Left lobe of liver (tissue), 2 donors: ENCODE measurements around the gene PIGV. TPM values are rescaled to one million over a fixed set of nuclear protein-coding genes. Genes with fewer than 3 reads are reported as not detected.

Experiments
- ATAC-seq: fragments of 200-7000 bp; cut with Tn5 transposase; one replicate; pipeline ENCODE4 v1.9.1; 2020; ENCODE audit warnings: mild to moderate bottlenecking, moderate library complexity
- DNase-seq: peaks from one replicate; pipeline ENCODE4 v3.0.0-alpha.2; 2020; ENCODE audit warnings: low spot score
- total RNA-seq: library from RNA; stranded (reverse); gene quantifications from one replicate; pipeline ENCODE4 v1.2.1, GENCODE V29; 2021
- donor health status: DM: no; HTN: no; CAD: no; lungs with moderate emphysema.
- donor health status: DM: no; HTN: yes; CAD: no.

PIGV gene
- total RNA-seq, 1 donor from 2014 or later = 30.8 TPM

GRCh38 chr1:26771643-26772321, 16.0 kb upstream of the PIGV start:
- DNase-seq = no peak
- ATAC-seq = peak; percentile 60

- DNase-seq = no peak
- no peak for ATAC-seq
These were observed 15.1 kb upstream of the PIGV start for GRCh38 chr1:26772687-26773086.

- ATAC-seq (no peak), DNase-seq (no peak)
These were observed 13.3 kb upstream of the PIGV start for GRCh38 chr1:26774462-26774861.

GRCh38 chr1:26775666-26776065, 12.1 kb upstream of the PIGV start:
- no peak for ATAC-seq
- no peak for DNase-seq

GRCh38 chr1:26779098-26779668, 8.6 kb upstream of the PIGV start:
- ATAC-seq (no peak), DNase-seq (no peak)

- peak; percentile 72 for ATAC-seq
- peak; percentile 90 for DNase-seq
These were observed 7.3 kb upstream of the PIGV start for GRCh38 chr1:26780344-26780957.

GRCh38 chr1:26781206-26781825, 6.4 kb upstream of the PIGV start:
- DNase-seq (no peak), ATAC-seq (no peak)

- ATAC-seq (no peak), DNase-seq (no peak)
These were observed 5.1 kb upstream of the PIGV start for GRCh38 chr1:26782521-26783212.

GRCh38 chr1:26783646-26784022, 4.1 kb upstream of the PIGV start:
- DNase-seq (no peak), ATAC-seq (no peak)

GRCh38 chr1:26784023-26784871, 3.5 kb upstream of the PIGV start:
- DNase-seq = peak; percentile 96
- peak; percentile 59 for ATAC-seq

GRCh38 chr1:26784886-26785285, 2.9 kb upstream of the PIGV start:
- no peak for DNase-seq
- no peak for ATAC-seq

- ATAC-seq = no peak
- no peak for DNase-seq
These were observed 1.9 kb upstream of the PIGV start for GRCh38 chr1:26785611-26786436.

GRCh38 chr1:26786437-26787380, 1.0 kb upstream of the PIGV start:
- DNase-seq (peak; percentile 83), ATAC-seq (peak; percentile 63)

- DNase-seq (no peak), ATAC-seq (peak; percentile 15)
These were observed 407 bp upstream of the PIGV start for GRCh38 chr1:26787381-26787705.

- ATAC-seq (no peak), DNase-seq (no peak)
These were observed 700 bp downstream of the PIGV start for GRCh38 chr1:26788515-26788785.

- ATAC-seq (peak; percentile 67), DNase-seq (peak; percentile 88)
These were observed 1.3 kb downstream of the PIGV start for GRCh38 chr1:26788836-26789611.

GRCh38 chr1:26789612-26789865, 1.8 kb downstream of the PIGV start:
- ATAC-seq (no peak), DNase-seq (no peak)

GRCh38 chr1:26789931-26790330, 2.2 kb downstream of the PIGV start:
- DNase-seq (no peak), ATAC-seq (no peak)
